Left ventricle myocardium inferior (tissue), 1 donor: ENCODE measurements around the gene MGAT5B. TPM values are rescaled to one million over a fixed set of nuclear protein-coding genes. Genes with fewer than 3 reads are reported as not detected.

ENCODE experiments used
- DNase-seq: peaks from one replicate; pipeline ENCODE4 v3.0.0-alpha.2; 2020
- H3K27ac ChIP-seq: fragments of 200-600 bp; replicated peaks from 2 replicates; pipeline ENCODE4 v1.8.0; 2021
- H3K27me3 ChIP-seq: fragments of 200-600 bp; 2 replicates; pipeline ENCODE4 v1.8.0; 2021; ENCODE audit warnings: low read depth
- H3K36me3 ChIP-seq: fragments of 200-600 bp; 2 replicates; pipeline ENCODE4 v1.8.0; 2021
- H3K4me1 ChIP-seq: fragments of 200-600 bp; 2 replicates; pipeline ENCODE4 v1.8.0; 2021
- H3K4me3 ChIP-seq: fragments of 200-600 bp; 2 replicates; pipeline ENCODE4 v1.8.0; 2021; ENCODE audit warnings: mild to moderate bottlenecking, moderate library complexity
- H3K9me3 ChIP-seq: fragments of 200-600 bp; replicated peaks from 2 replicates; pipeline ENCODE4 v1.8.0; 2021
- CTCF ChIP-seq: fragments of 200-600 bp; IDR thresholded peaks from 2 replicates; pipeline ENCODE4 v1.8.0; 2021; ENCODE audit warnings: antibody characterized with exemption, mild to moderate bottlenecking, borderline replicate concordance
- intact Hi-C: fragments of 100-400 bp; cut with micrococcal nuclease; formaldehyde crosslinking; loops from one replicate; pipeline ENCODE4 v1.11.0; 2022
- total RNA-seq: library from RNA; stranded (reverse); fragmentation: NEBNext Ultra II Directional; extraction: Animal tissue kit (Norgen Biotek cat#: 25700); gene quantifications from one replicate; pipeline ENCODE4 v1.2.1, GENCODE V29; 2021
- donor health status: DM: no; HTN: yes; CAD: no; lungs with severe emphysema.

The MGAT5B gene
- total RNA-seq, 1 donor from 2014 or later: 0.08 TPM

GRCh38 chr17:76930107-76930506 is 61.9 kb downstream of the MGAT5B start:
- Histone ChIP-seq H3K36me3 (no peaks in the 10 kb centered on the region), H3K9me3 (no peaks in the 10 kb centered on the region), H3K4me3 (no peak overlapping the region), H3K27ac (no peak overlapping the region), H3K27me3 (peaks cover 73% of the 10 kb centered on the region), H3K4me1 (peaks cover 8% of the 10 kb centered on the region)
- DNase-seq: no peak
- no peak for TF ChIP-seq CTCF
- intact Hi-C loops: no loop called here

GRCh38 chr17:76932402-76933333 is 64.5 kb downstream of the MGAT5B start:
- intact Hi-C loops: no loop called here
- DNase-seq: no peak
- H3K4me3 ChIP-seq: no peak overlapping the region

GRCh38 chr17:76934561-76935320 is 66.5 kb downstream of the MGAT5B start:
- TF ChIP-seq CTCF: no peak
- H3K4me1 ChIP-seq: no peaks in the 10 kb centered on the region
- H3K27ac ChIP-seq: no peak overlapping the region
- H3K9me3 ChIP-seq: no peaks in the 10 kb centered on the region
- peaks cover 80% of the 10 kb centered on the region for H3K27me3 ChIP-seq
- no peak overlapping the region for H3K4me3 ChIP-seq
- no peaks in the 10 kb centered on the region for H3K36me3 ChIP-seq
- DNase-seq: no peak
- intact Hi-C loops: no loop called here

More at GRCh38 chr17:76932402-76933333, 64.5 kb downstream of the MGAT5B start:
- peaks cover 76% of the 10 kb centered on the region for H3K27me3 ChIP-seq
- H3K27ac ChIP-seq: no peak overlapping the region
- H3K36me3 ChIP-seq: no peaks in the 10 kb centered on the region
- H3K4me1 ChIP-seq: no peaks in the 10 kb centered on the region
- no peak for TF ChIP-seq CTCF
- no peaks in the 10 kb centered on the region for H3K9me3 ChIP-seq

GRCh38 chr17:76935331-76935730 is 67.1 kb downstream of the MGAT5B start:
- no peak for TF ChIP-seq CTCF
- Histone ChIP-seq H3K27ac (no peak overlapping the region), H3K4me3 (no peak overlapping the region), H3K36me3 (no peaks in the 10 kb centered on the region), H3K4me1 (no peaks in the 10 kb centered on the region), H3K27me3 (peaks cover 83% of the 10 kb centered on the region), H3K9me3 (no peaks in the 10 kb centered on the region)
- DNase-seq: no peak
- intact Hi-C loops: no loop called here

- no peaks in the 10 kb centered on the region for H3K9me3 ChIP-seq
- no peak overlapping the region for H3K27ac ChIP-seq
- TF ChIP-seq CTCF: no peak
- no peaks in the 10 kb centered on the region for H3K4me1 ChIP-seq
- H3K4me3 ChIP-seq: no peak overlapping the region
- no peaks in the 10 kb centered on the region for H3K36me3 ChIP-seq
- peaks cover 87% of the 10 kb centered on the region for H3K27me3 ChIP-seq
- intact Hi-C loops: no loop called here
- no peak for DNase-seq
Observed at GRCh38 chr17:76937238-76937637, 69.0 kb downstream of the MGAT5B start.
